ENCODE data around the gene FOXD4L6.
"Not testable (repeated sequence)": the region's sequence is repeated elsewhere in the genome, so short reads cannot be mapped to it uniquely, and the experiment has no call there.

DNA sequence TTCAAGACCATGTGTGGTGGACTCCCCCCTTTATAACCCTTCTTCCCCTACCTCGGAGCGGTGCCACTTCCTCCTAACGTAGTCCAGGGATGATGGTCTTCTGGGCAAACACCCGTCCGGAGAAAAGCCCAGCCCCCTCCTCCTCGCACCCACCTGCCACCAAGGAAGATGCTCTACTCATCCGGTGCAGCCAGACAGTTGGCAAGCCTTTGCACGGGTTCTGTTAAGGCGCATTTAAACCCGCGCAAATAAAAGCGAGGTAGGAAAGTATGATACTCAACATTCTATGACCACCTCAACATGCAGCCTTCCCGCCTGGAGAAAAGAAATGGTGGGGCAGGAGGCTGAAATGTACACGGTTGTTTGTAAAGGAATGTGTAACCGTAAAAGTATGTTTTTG lies at the start of gene FOXD4L6:
- TF ChIP-seq, protein P1, sequence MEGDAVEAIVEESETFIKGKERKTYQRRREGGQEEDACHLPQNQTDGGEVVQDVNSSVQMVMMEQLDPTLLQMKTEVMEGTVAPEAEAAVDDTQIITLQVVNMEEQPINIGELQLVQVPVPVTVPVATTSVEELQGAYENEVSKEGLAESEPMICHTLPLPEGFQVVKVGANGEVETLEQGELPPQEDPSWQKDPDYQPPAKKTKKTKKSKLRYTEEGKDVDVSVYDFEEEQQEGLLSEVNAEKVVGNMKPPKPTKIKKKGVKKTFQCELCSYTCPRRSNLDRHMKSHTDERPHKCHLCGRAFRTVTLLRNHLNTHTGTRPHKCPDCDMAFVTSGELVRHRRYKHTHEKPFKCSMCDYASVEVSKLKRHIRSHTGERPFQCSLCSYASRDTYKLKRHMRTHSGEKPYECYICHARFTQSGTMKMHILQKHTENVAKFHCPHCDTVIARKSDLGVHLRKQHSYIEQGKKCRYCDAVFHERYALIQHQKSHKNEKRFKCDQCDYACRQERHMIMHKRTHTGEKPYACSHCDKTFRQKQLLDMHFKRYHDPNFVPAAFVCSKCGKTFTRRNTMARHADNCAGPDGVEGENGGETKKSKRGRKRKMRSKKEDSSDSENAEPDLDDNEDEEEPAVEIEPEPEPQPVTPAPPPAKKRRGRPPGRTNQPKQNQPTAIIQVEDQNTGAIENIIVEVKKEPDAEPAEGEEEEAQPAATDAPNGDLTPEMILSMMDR (IDR thresholded peaks at IDR 0.05): not testable (repeated sequence)
- not testable (repeated sequence) for TF ChIP-seq CEBPB (IDR thresholded peaks at IDR 0.05); CHD4 (IDR thresholded peaks at IDR 0.05; ENCODE audit: borderline replicate concordance); SMC3 (IDR thresholded peaks at IDR 0.05); KDM5A (IDR thresholded peaks at IDR 0.05); JUNB (IDR thresholded peaks at IDR 0.05); HDAC2 (IDR thresholded peaks at IDR 0.05)
- TF ChIP-seq, protein P2, sequence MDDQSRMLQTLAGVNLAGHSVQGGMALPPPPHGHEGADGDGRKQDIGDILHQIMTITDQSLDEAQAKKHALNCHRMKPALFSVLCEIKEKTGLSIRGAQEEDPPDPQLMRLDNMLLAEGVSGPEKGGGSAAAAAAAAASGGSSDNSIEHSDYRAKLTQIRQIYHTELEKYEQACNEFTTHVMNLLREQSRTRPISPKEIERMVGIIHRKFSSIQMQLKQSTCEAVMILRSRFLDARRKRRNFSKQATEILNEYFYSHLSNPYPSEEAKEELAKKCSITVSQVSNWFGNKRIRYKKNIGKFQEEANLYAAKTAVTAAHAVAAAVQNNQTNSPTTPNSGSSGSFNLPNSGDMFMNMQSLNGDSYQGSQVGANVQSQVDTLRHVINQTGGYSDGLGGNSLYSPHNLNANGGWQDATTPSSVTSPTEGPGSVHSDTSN (IDR thresholded peaks at IDR 0.05): not testable (repeated sequence)

All from A549 (cell line).